Endodermal cell (in vitro differentiated cells): ENCODE measurements around the gene ACTRT2. TPM values are rescaled to one million over a fixed set of nuclear protein-coding genes. Genes with fewer than 3 reads are reported as not detected.

Source experiments
- DNase-seq: peaks from one replicate; pipeline ENCODE4 v3.0.0-alpha.2; 2017
- H3K27ac ChIP-seq: 2 replicates; pipeline ENCODE4 v1.5.1; 2013; ENCODE audit warnings: mild to moderate bottlenecking, low read depth, low read length, moderate library complexity
- H3K27me3 ChIP-seq: 2 replicates; pipeline ENCODE4 v1.6.1; 2013; ENCODE audit warnings: mild to moderate bottlenecking, low read length, moderate library complexity; ENCODE audit not compliant: insufficient read depth, control insufficient read depth, poor library complexity, severe bottlenecking
- H3K36me3 ChIP-seq: 2 replicates; pipeline ENCODE4 v1.7.0; 2013; ENCODE audit warnings: mild to moderate bottlenecking, low read length, moderate library complexity; ENCODE audit not compliant: control insufficient read depth, insufficient read depth
- H3K4me1 ChIP-seq: one replicate; pipeline ENCODE4 v1.7.0; 2013; ENCODE audit warnings: low read length; ENCODE audit not compliant: control insufficient read depth, insufficient read depth
- H3K4me3 ChIP-seq: 2 replicates; pipeline ENCODE4 v1.5.1; 2013; ENCODE audit warnings: mild to moderate bottlenecking, low read length, moderate library complexity
- H3K9ac ChIP-seq: 2 replicates; pipeline ENCODE4 v1.6.1; 2013; ENCODE audit warnings: mild to moderate bottlenecking, low read length, moderate library complexity; ENCODE audit not compliant: poor library complexity, severe bottlenecking; ENCODE audit errors: extremely low read depth
- H3K9me3 ChIP-seq: 2 replicates; pipeline ENCODE4 v1.6.1; 2013; ENCODE audit warnings: mild to moderate bottlenecking, low read length, moderate library complexity; ENCODE audit not compliant: control insufficient read depth
- H3K27ac Mint-ChIP-seq: 2 replicates; pipeline ENCODE4 v1.8.0; 2020; ENCODE audit warnings: mixed read lengths
- H3K27me3 Mint-ChIP-seq: 2 replicates; pipeline ENCODE4 v1.8.0; 2021; ENCODE audit warnings: mild to moderate bottlenecking, mixed read lengths; ENCODE audit not compliant: insufficient read depth
- H3K36me3 Mint-ChIP-seq: 2 replicates; pipeline ENCODE4 v1.8.0; 2020; ENCODE audit warnings: low read depth, mixed read lengths
- H3K4me1 Mint-ChIP-seq: 2 replicates; pipeline ENCODE4 v1.8.0; 2020; ENCODE audit warnings: mixed read lengths
- H3K4me3 Mint-ChIP-seq: 2 replicates; pipeline ENCODE4 v1.8.0; 2020; ENCODE audit warnings: mild to moderate bottlenecking, moderate library complexity, mixed read lengths
- H3K9me3 Mint-ChIP-seq: 2 replicates; pipeline ENCODE4 v1.8.0; 2020; ENCODE audit warnings: mild to moderate bottlenecking, mixed read lengths
- WGBS, 2 experiments: methylation state at CpG; one replicate each; pipeline versions ENCODE4 v1.1.5 to v1.1.7; 2013; ENCODE audit warnings: missing lambda C conversion rate in 2 of 2, mixed read lengths in 1 of 2; ENCODE audit not compliant: insufficient coverage in 1 of 2, insufficient read length in 1 of 2; 5-methylcytosine and 5-hydroxymethylcytosine counted together
- total RNA-seq, 2 donors: library from RNA; stranded (reverse); fragmentation: NEBNext Ultra II Directional in 1 of 2; extraction: Animal tissue kit (Norgen Biotek cat#: 25700) in 1 of 2; gene quantifications; 2 replicates in 1 of 2; 3 replicates in 1 of 2; pipeline ENCODE4 v1.2.1, GENCODE V29; 2021
- TF ChIP-seq, protein P1 (sequence below): fragments of 200-600 bp; sonication (generic); conservative IDR thresholded peaks from 2 replicates; pipeline ENCODE4 v1.5.0; 2021; ENCODE audit warnings: antibody characterized with exemption, mild to moderate bottlenecking

The ACTRT2 gene
- total RNA-seq, 2 donors from 2014 or later = not detected

GRCh38 chr1:3054474-3054873 lies 33.2 kb downstream of the ACTRT2 start:
- Histone ChIP-seq H3K4me3 (no peak overlapping the region), H3K27ac (no peak overlapping the region), H3K9ac (no peak overlapping the region), H3K36me3 (no peaks in the 10 kb centered on the region), H3K4me1 (no peaks in the 10 kb centered on the region), H3K27me3 (peaks cover 28% of the 10 kb centered on the region), H3K9me3 (no peaks in the 10 kb centered on the region)
- TF ChIP-seq, protein P1, sequence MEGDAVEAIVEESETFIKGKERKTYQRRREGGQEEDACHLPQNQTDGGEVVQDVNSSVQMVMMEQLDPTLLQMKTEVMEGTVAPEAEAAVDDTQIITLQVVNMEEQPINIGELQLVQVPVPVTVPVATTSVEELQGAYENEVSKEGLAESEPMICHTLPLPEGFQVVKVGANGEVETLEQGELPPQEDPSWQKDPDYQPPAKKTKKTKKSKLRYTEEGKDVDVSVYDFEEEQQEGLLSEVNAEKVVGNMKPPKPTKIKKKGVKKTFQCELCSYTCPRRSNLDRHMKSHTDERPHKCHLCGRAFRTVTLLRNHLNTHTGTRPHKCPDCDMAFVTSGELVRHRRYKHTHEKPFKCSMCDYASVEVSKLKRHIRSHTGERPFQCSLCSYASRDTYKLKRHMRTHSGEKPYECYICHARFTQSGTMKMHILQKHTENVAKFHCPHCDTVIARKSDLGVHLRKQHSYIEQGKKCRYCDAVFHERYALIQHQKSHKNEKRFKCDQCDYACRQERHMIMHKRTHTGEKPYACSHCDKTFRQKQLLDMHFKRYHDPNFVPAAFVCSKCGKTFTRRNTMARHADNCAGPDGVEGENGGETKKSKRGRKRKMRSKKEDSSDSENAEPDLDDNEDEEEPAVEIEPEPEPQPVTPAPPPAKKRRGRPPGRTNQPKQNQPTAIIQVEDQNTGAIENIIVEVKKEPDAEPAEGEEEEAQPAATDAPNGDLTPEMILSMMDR = no peak
- DNase-seq = no peak
- Mint-ChIP-seq H3K27me3 (peaks cover 36% of the 10 kb centered on the region), H3K27ac (no peak overlapping the region), H3K4me1 (no peaks in the 10 kb centered on the region), H3K9me3 (peaks cover 38% of the 10 kb centered on the region), H3K36me3 (peaks cover 3% of the 10 kb centered on the region), H3K4me3 (no peak overlapping the region)
- WGBS, 2 experiments = 85 to 91% methylated on average over 12 of the region's 12 CpGs

DNA sequence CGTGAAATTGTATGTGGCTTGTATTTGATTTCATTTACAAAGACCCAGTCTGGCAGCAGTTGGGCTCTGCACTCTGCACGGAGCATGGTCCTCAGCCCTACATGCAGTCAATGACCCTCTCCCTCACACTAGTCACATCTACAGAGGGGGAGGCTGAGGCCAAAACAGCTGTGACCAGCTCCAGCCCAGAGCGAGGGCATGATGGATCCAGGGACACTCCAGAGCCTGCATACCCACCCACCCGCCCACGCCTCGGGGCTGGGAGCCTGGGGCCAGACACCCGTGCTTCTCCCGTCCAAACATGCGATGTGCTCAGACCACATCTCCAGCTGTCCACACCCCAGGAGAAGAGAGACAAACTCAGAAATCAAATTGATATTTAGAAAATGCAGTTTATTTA lies 33.8 kb downstream of the ACTRT2 start:
- H3K27ac ChIP-seq = no peak overlapping the region
- H3K27me3 ChIP-seq = peaks cover 34% of the 10 kb centered on the region
- Mint-ChIP-seq H3K4me1 (no peaks in the 10 kb centered on the region), H3K27ac (no peak overlapping the region), H3K9me3 (peaks cover 36% of the 10 kb centered on the region), H3K36me3 (peaks cover 3% of the 10 kb centered on the region), H3K27me3 (peaks cover 42% of the 10 kb centered on the region), H3K4me3 (no peak overlapping the region)
- DNase-seq = no peak
- H3K36me3 ChIP-seq = no peaks in the 10 kb centered on the region
- no peaks in the 10 kb centered on the region for H3K9me3 ChIP-seq
- WGBS, 2 experiments = 91% methylated on average over 9 of the region's 9 CpGs; no CpG with 5 or more reads in 1 of the 2 experiments
- TF ChIP-seq, protein P1 = no peak
- no peak overlapping the region for H3K4me3 ChIP-seq
- no peak overlapping the region for H3K9ac ChIP-seq
- no peaks in the 10 kb centered on the region for H3K4me1 ChIP-seq

GRCh38 chr1:3056641-3057040 lies 35.4 kb downstream of the ACTRT2 start:
- H3K9me3 ChIP-seq = no peaks in the 10 kb centered on the region
- no peak overlapping the region for H3K4me3 ChIP-seq
- no peak overlapping the region for H3K27ac ChIP-seq
- 74 to 79% methylated on average over 5 of the region's 5 CpGs for WGBS, 2 experiments
- no peaks in the 10 kb centered on the region for H3K36me3 ChIP-seq
- TF ChIP-seq, protein P1 = no peak
- Mint-ChIP-seq H3K4me3 (no peak overlapping the region), H3K36me3 (peaks cover 3% of the 10 kb centered on the region), H3K27ac (no peak overlapping the region), H3K4me1 (no peaks in the 10 kb centered on the region), H3K27me3 (peaks cover 54% of the 10 kb centered on the region), H3K9me3 (peaks cover 26% of the 10 kb centered on the region)
- DNase-seq = no peak
- H3K9ac ChIP-seq = no peak overlapping the region
- H3K4me1 ChIP-seq = no peaks in the 10 kb centered on the region
- peaks cover 50% of the 10 kb centered on the region for H3K27me3 ChIP-seq
